GM12878 (cell line): ENCODE data around the gene OR51B4. TPM values are rescaled to one million over a fixed set of nuclear protein-coding genes. Genes with fewer than 3 reads are reported as not detected.

Source experiments
- ATAC-seq: fragments of 200-7000 bp; cut with Tn5 transposase; 3 replicates; pipeline ENCODE4 v1.9.1; 2020; ENCODE audit warnings: mild to moderate bottlenecking, moderate library complexity
- BruUV-seq: library from RNA; stranded (reverse); fragments of 400-500 nt; replicated peaks from 2 replicates; lab custom pipeline; 2021; lab: Mats Ljungman, UMichigan
- CTCF ChIA-PET: fragments of 300-600 bp; sonication (Branson Sonifier 250); formaldehyde crosslinking; extraction: SDS; loops from one replicate; lab custom pipeline; 2021; ENCODE audit warnings: inconsistent platforms; lab: Yijun Ruan, JAX
- POLR2A ChIA-PET: fragments of 350-600 bp; formaldehyde crosslinking; extraction: SDS; loops from one replicate; lab custom pipeline; 2021; ENCODE audit warnings: inconsistent platforms; lab: Charles Lee
- RAD21 ChIA-PET: fragments of 300-600 bp; sonication (Branson Sonifier 250); formaldehyde crosslinking; loops from one replicate; lab custom pipeline; 2023; ENCODE audit warnings: antibody characterized with exemption; ENCODE audit not compliant: unreplicated experiment; lab: Charles Lee
- SMC1A ChIA-PET: fragments of 300-600 bp; sonication (Branson Sonifier 250); formaldehyde crosslinking; loops from one replicate; lab custom pipeline; 2023; ENCODE audit not compliant: unreplicated experiment, uncharacterized antibody; lab: Charles Lee
- DNase-seq: peaks from one replicate; pipeline ENCODE4 v3.0.0-alpha.2; 2011; ENCODE audit warnings: low read depth, low spot score
- FAIRE-seq: peaks from 3 replicates; lab custom pipeline; 2011; peaks lifted over from hg19 to GRCh38; lab: Jason Lieb, UNC
- H2AFZ ChIP-seq: 2 replicates; pipeline ENCODE4 v1.6.0; 2011; ENCODE audit warnings: low read depth, low read length, control low read depth; ENCODE audit not compliant: control insufficient read depth
- H3K27ac ChIP-seq: 2 replicates; pipeline ENCODE4 v1.5.1; 2011; ENCODE audit warnings: control low read depth; ENCODE audit not compliant: control insufficient read depth, insufficient read depth
- H3K27me3 ChIP-seq, 2 experiments: replicated peaks in 1 of 2; 2 replicates each; pipeline versions ENCODE4 v1.6.0 to v1.6.1; 2011; ENCODE audit warnings: low read length in 1 of 2; ENCODE audit not compliant: control insufficient read depth in 2 of 2, insufficient read depth in 2 of 2
- H3K36me3 ChIP-seq, 2 experiments: 2 replicates each; pipeline ENCODE4 v1.5.1; 2011; ENCODE audit warnings: low read length in 1 of 2; ENCODE audit not compliant: control insufficient read depth in 2 of 2, insufficient read depth in 2 of 2
- H3K4me1 ChIP-seq: 2 replicates; pipeline ENCODE4 v1.6.1; 2011; ENCODE audit warnings: mild to moderate bottlenecking, low read length, moderate library complexity, mixed read lengths; ENCODE audit not compliant: control insufficient read depth, insufficient read depth
- H3K4me2 ChIP-seq: 2 replicates; pipeline ENCODE4 v1.6.0; 2011; ENCODE audit warnings: control low read depth; ENCODE audit not compliant: control insufficient read depth, insufficient read depth
- H3K4me3 ChIP-seq: fragments of 200-600 bp; sonication (generic); 2 replicates; pipeline ENCODE4 v1.5.1; 2016
- H3K79me2 ChIP-seq: 2 replicates; pipeline ENCODE4 v1.6.0; 2011; ENCODE audit warnings: low read length; ENCODE audit not compliant: control insufficient read depth, insufficient read depth
- H3K9ac ChIP-seq: 2 replicates; pipeline ENCODE4 v1.8.0; 2011; ENCODE audit warnings: low read length, control low read depth, mixed read lengths; ENCODE audit not compliant: control insufficient read depth, insufficient read depth
- H3K9me3 ChIP-seq: replicated peaks from 3 replicates; pipeline ENCODE4 v1.5.1; 2011; ENCODE audit warnings: mild to moderate bottlenecking, low read length; ENCODE audit not compliant: control insufficient read depth, insufficient read depth
- H4K20me1 ChIP-seq: 2 replicates; pipeline ENCODE4 v1.6.0; 2011; ENCODE audit not compliant: control insufficient read depth, insufficient read depth
- ATF7 ChIP-seq: fragments of 450-650 bp; IDR thresholded peaks from 2 replicates; pipeline ENCODE4 v1.6.1; 2016; ENCODE audit warnings: low read depth, mild to moderate bottlenecking
- CHD1 ChIP-seq: IDR thresholded peaks from 2 replicates; pipeline ENCODE4 v1.6.1; 2012; ENCODE audit warnings: low read depth, low read length, improper control_type of control experiment
- ESRRA ChIP-seq: IDR thresholded peaks from 2 replicates; pipeline ENCODE4 v1.6.1; 2012; ENCODE audit warnings: mild to moderate bottlenecking, low read length, improper control_type of control experiment
- HDAC2 ChIP-seq: fragments of 200-600 bp; sonication (generic); IDR thresholded peaks from 2 replicates; pipeline ENCODE4 v1.6.1; 2017
- KLF5 ChIP-seq: fragments of 450-650 bp; IDR thresholded peaks from 2 replicates; pipeline ENCODE4 v1.6.1; 2014; ENCODE audit warnings: mild to moderate bottlenecking; ENCODE audit not compliant: partially characterized antibody
- LARP7 ChIP-seq: fragments of 450-650 bp; IDR thresholded peaks from 2 replicates; pipeline ENCODE4 v1.6.1; 2017; ENCODE audit warnings: mild to moderate bottlenecking
- NBN ChIP-seq: fragments of 450-650 bp; IDR thresholded peaks from 2 replicates; pipeline ENCODE4 v1.6.1; 2016
- NFYB ChIP-seq: IDR thresholded peaks from 2 replicates; pipeline ENCODE4 v1.6.1; 2011; ENCODE audit warnings: low read depth, mild to moderate bottlenecking, low read length, improper control_type of control experiment, moderate library complexity; ENCODE audit not compliant: insufficient read depth
- SUZ12 ChIP-seq: fragments of 200-600 bp; sonication (generic); IDR thresholded peaks from one replicate; pipeline ENCODE4 v1.6.1; 2018; ENCODE audit warnings: antibody characterized with exemption, mild to moderate bottlenecking; ENCODE audit not compliant: unreplicated experiment
- TARDBP ChIP-seq: IDR thresholded peaks from 2 replicates; pipeline ENCODE4 v1.6.1; 2016; ENCODE audit warnings: borderline replicate concordance
- TCF12 ChIP-seq: IDR thresholded peaks from 2 replicates; pipeline ENCODE4 v1.6.1; 2011; ENCODE audit warnings: low read depth, mild to moderate bottlenecking, low read length
- YY1 ChIP-seq: IDR thresholded peaks from 2 replicates; pipeline ENCODE4 v1.6.1; 2011; ENCODE audit warnings: low read depth, mild to moderate bottlenecking, low read length
- WGBS: methylation state at CpG from one replicate; pipeline ENCODE4 v1.1.6; 2016; ENCODE audit warnings: low lambda C conversion rate; ENCODE audit not compliant: insufficient replicate concordance, insufficient coverage; ENCODE audit errors: missing lambda C conversion rate; 5-methylcytosine and 5-hydroxymethylcytosine counted together
- in situ Hi-C: fragments of 300-500 bp; cut with MboI; formaldehyde crosslinking; loops from 9 replicates; pipeline ENCODE4 v1.14.3; 2018; ENCODE audit warnings: mixed read lengths
- intact Hi-C: fragments of 100-400 bp; cut with micrococcal nuclease; formaldehyde crosslinking; loops from one replicate; pipeline ENCODE4 v1.14.2; 2022; ENCODE audit not compliant: unreplicated experiment
- polyA plus RNA-seq, 11 experiments: library from polyadenylated mRNA; depleted of rRNA in 4 of 11; unstranded in 6 of 11; stranded (reverse) in 5 of 11; fragments of >200 nt; fragmentation: Nextera tagmentation in 4 of 11; fragmentation: Illumina TruSeq in 1 of 11; extraction: Ambion mirVana in 4 of 11; extraction: Trizol in 1 of 11; gene quantifications; 1 replicate in 1 of 11; 2 replicates in 10 of 11; pipeline versions ENCODE4 v1.2.1 to v1.2.3, GENCODE V29; 2011 to 2016; ENCODE audit warnings: inconsistent platforms in 2 of 11, missing spikeins in 2 of 11, low read depth in 1 of 11
- total RNA-seq, 4 experiments: library from RNA; depleted of rRNA in 3 of 4; stranded (reverse); fragments of >200 nt in 3 of 4; fragmentation: Illumina TruSeq in 1 of 4; extraction: Trizol in 1 of 4; gene quantifications; 2 replicates each; pipeline versions ENCODE4 v1.2.1 to v1.2.3, GENCODE V29; 2013 to 2021
- TF ChIP-seq, protein P1 (sequence below): fragments of 150-350 bp; IDR thresholded peaks from 2 replicates; pipeline ENCODE4 v1.6.1; 2016; ENCODE audit warnings: low read depth, low read length
- TF ChIP-seq, protein P2 (sequence below): fragments of 450-650 bp; IDR thresholded peaks from 2 replicates; pipeline ENCODE4 v1.6.1; 2017; ENCODE audit warnings: mild to moderate bottlenecking
- TF ChIP-seq, protein P3 (sequence below): IDR thresholded peaks from 2 replicates; pipeline ENCODE4 v1.6.1; 2011; ENCODE audit warnings: low read depth, low read length, improper control_type of control experiment, borderline replicate concordance
- TF ChIP-seq, protein P4 (sequence below): fragments of 450-650 bp; IDR thresholded peaks from 2 replicates; pipeline ENCODE4 v1.6.1; 2014; ENCODE audit warnings: mild to moderate bottlenecking

The OR51B4 gene
- total and polyA plus RNA-seq, 10 of the 15 experiments (the other 5 are each of a cell fraction or from before 2014, with no cell fraction given), result 0.23 to 2.1 TPM; not detected in 8

DNA sequence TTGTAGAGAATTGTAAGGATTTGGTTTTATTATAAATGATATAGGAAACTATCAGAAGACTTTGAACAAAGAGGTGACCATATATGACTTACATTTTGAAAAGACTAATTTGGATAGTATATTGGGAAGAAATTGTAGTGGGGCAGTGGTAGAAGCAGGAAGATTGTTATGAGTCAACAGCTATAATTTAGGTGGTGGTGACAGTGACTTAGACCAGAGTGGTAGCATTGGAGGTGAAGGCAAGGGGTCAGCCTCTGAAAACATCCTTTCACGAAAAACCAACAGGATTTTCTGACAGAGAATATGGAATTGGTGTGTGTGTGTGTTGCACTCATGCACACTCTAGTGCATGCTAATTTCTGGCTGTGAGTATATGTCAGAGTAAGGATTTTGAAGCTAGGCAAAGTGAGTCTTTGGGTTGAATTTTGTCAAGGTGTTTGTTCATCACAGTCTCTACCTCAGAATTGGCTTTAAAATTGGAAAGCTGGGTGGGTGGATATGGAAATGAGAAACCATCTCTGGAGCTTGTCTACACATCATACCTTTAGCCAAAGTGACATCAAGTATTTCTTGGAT lies 23.9 kb downstream of the OR51B4 start (continued):
- TF ChIP-seq, protein P1, sequence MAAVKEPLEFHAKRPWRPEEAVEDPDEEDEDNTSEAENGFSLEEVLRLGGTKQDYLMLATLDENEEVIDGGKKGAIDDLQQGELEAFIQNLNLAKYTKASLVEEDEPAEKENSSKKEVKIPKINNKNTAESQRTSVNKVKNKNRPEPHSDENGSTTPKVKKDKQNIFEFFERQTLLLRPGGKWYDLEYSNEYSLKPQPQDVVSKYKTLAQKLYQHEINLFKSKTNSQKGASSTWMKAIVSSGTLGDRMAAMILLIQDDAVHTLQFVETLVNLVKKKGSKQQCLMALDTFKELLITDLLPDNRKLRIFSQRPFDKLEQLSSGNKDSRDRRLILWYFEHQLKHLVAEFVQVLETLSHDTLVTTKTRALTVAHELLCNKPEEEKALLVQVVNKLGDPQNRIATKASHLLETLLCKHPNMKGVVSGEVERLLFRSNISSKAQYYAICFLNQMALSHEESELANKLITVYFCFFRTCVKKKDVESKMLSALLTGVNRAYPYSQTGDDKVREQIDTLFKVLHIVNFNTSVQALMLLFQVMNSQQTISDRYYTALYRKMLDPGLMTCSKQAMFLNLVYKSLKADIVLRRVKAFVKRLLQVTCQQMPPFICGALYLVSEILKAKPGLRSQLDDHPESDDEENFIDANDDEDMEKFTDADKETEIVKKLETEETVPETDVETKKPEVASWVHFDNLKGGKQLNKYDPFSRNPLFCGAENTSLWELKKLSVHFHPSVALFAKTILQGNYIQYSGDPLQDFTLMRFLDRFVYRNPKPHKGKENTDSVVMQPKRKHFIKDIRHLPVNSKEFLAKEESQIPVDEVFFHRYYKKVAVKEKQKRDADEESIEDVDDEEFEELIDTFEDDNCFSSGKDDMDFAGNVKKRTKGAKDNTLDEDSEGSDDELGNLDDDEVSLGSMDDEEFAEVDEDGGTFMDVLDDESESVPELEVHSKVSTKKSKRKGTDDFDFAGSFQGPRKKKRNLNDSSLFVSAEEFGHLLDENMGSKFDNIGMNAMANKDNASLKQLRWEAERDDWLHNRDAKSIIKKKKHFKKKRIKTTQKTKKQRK, result no peak
- TF ChIP-seq TCF12, result no peak
- no peak for TF ChIP-seq LARP7
- TF ChIP-seq ESRRA, result no peak
- no peak for TF ChIP-seq CHD1
- TF ChIP-seq, all 136 proteins: peak for 0

DNA sequence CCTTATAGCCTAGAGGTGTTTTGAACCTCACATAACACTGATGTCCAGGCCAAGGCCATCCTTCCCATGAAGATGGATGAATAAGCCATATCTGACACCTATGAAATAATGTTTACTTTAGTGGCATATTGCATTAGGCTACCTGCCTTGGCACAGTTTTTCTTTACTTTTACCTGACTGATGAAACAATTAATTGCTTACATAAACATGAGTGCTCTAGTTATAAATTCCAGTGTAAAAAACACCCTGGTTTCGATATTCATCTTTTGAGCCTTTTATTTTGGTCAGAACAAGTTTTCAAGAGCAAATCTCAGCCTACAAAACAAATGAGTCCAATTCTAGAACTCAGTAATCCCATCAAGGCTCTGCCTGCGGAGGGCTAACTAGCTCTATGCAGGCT lies 25.0 kb downstream of the OR51B4 start:
- intact Hi-C loops, result no loop called here
- Histone ChIP-seq H3K27ac (no peak overlapping the region), H3K4me2 (no peak overlapping the region), H3K9ac (no peak overlapping the region), H3K9me3 (no peaks in the 10 kb centered on the region), H4K20me1 (no peaks in the 10 kb centered on the region)
- ChIA-PET POLR2A (no interaction called here), SMC1A (interaction anchor here (1.3 to 1.8 kb wide), 2 partner anchors 9 to 15 kb away, joined by 3 to 4 read pairs; no protein-coding TSS in a partner anchor), RAD21 (no interaction called here), CTCF (no interaction called here)
- DNase-seq (no peak), FAIRE-seq (no peak)
- BruUV-seq, result no TSS peak
- TF ChIP-seq, protein P2, sequence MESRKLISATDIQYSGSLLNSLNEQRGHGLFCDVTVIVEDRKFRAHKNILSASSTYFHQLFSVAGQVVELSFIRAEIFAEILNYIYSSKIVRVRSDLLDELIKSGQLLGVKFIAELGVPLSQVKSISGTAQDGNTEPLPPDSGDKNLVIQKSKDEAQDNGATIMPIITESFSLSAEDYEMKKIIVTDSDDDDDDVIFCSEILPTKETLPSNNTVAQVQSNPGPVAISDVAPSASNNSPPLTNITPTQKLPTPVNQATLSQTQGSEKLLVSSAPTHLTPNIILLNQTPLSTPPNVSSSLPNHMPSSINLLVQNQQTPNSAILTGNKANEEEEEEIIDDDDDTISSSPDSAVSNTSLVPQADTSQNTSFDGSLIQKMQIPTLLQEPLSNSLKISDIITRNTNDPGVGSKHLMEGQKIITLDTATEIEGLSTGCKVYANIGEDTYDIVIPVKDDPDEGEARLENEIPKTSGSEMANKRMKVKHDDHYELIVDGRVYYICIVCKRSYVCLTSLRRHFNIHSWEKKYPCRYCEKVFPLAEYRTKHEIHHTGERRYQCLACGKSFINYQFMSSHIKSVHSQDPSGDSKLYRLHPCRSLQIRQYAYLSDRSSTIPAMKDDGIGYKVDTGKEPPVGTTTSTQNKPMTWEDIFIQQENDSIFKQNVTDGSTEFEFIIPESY, result no peak
- TF ChIP-seq NFYB (no peak), YY1 (no peak), CHD1 (no peak), KLF5 (no peak), HDAC2 (no peak), SUZ12 (no peak), NBN (no peak), ATF7 (no peak), TARDBP (no peak)
- TF ChIP-seq, protein P3, sequence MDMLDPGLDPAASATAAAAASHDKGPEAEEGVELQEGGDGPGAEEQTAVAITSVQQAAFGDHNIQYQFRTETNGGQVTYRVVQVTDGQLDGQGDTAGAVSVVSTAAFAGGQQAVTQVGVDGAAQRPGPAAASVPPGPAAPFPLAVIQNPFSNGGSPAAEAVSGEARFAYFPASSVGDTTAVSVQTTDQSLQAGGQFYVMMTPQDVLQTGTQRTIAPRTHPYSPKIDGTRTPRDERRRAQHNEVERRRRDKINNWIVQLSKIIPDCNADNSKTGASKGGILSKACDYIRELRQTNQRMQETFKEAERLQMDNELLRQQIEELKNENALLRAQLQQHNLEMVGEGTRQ, result no peak
- TF ChIP-seq, protein P4, sequence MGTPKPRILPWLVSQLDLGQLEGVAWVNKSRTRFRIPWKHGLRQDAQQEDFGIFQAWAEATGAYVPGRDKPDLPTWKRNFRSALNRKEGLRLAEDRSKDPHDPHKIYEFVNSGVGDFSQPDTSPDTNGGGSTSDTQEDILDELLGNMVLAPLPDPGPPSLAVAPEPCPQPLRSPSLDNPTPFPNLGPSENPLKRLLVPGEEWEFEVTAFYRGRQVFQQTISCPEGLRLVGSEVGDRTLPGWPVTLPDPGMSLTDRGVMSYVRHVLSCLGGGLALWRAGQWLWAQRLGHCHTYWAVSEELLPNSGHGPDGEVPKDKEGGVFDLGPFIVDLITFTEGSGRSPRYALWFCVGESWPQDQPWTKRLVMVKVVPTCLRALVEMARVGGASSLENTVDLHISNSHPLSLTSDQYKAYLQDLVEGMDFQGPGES, result no peak
- TF ChIP-seq, all 136 proteins: peak for 0
- in situ Hi-C loops, result no loop called here
- 0% methylated on average over 2 of the region's 2 CpGs for WGBS
- Histone ChIP-seq H3K4me1 (no peaks in the 10 kb centered on the region), H3K36me3 (no peaks in the 10 kb centered on the region), H2AFZ (no peak overlapping the region), H3K79me2 (no peaks in the 10 kb centered on the region), H3K27me3 (no peaks in the 10 kb centered on the region), H3K4me3 (no peak overlapping the region)
- ATAC-seq, result no peak
